GM12878 (cell line): ENCODE results near the gene DALRD3. TPM values are rescaled to one million over a fixed set of nuclear protein-coding genes. Genes with fewer than 3 reads are reported as not detected.

ENCODE experiments used
- ATAC-seq: fragments of 200-7000 bp; cut with Tn5 transposase; 3 replicates; pipeline ENCODE4 v1.9.1; 2020; ENCODE audit warnings: mild to moderate bottlenecking, moderate library complexity
- BruUV-seq: library from RNA; stranded (reverse); fragments of 400-500 nt; replicated peaks from 2 replicates; lab custom pipeline; 2021; lab: Mats Ljungman, UMichigan
- CTCF ChIA-PET: fragments of 300-600 bp; sonication (Branson Sonifier 250); formaldehyde crosslinking; extraction: SDS; loops from one replicate; lab custom pipeline; 2021; ENCODE audit warnings: inconsistent platforms; lab: Yijun Ruan, JAX
- POLR2A ChIA-PET: fragments of 350-600 bp; formaldehyde crosslinking; extraction: SDS; loops from one replicate; lab custom pipeline; 2021; ENCODE audit warnings: inconsistent platforms; lab: Charles Lee
- RAD21 ChIA-PET: fragments of 300-600 bp; sonication (Branson Sonifier 250); formaldehyde crosslinking; loops from one replicate; lab custom pipeline; 2023; ENCODE audit warnings: antibody characterized with exemption; ENCODE audit not compliant: unreplicated experiment; lab: Charles Lee
- SMC1A ChIA-PET: fragments of 300-600 bp; sonication (Branson Sonifier 250); formaldehyde crosslinking; loops from one replicate; lab custom pipeline; 2023; ENCODE audit not compliant: unreplicated experiment, uncharacterized antibody; lab: Charles Lee
- DNase-seq: peaks from one replicate; pipeline ENCODE4 v3.0.0-alpha.2; 2011; ENCODE audit warnings: low read depth, low spot score
- FAIRE-seq: peaks from 3 replicates; lab custom pipeline; 2011; peaks lifted over from hg19 to GRCh38; lab: Jason Lieb, UNC
- H2AFZ ChIP-seq: 2 replicates; pipeline ENCODE4 v1.6.0; 2011; ENCODE audit warnings: low read depth, low read length, control low read depth; ENCODE audit not compliant: control insufficient read depth
- H3K27ac ChIP-seq: 2 replicates; pipeline ENCODE4 v1.5.1; 2011; ENCODE audit warnings: control low read depth; ENCODE audit not compliant: control insufficient read depth, insufficient read depth
- H3K27me3 ChIP-seq, 2 experiments: replicated peaks in 1 of 2; 2 replicates each; pipeline versions ENCODE4 v1.6.0 to v1.6.1; 2011; ENCODE audit warnings: low read length in 1 of 2; ENCODE audit not compliant: control insufficient read depth in 2 of 2, insufficient read depth in 2 of 2
- H3K36me3 ChIP-seq, 2 experiments: 2 replicates each; pipeline ENCODE4 v1.5.1; 2011; ENCODE audit warnings: low read length in 1 of 2; ENCODE audit not compliant: control insufficient read depth in 2 of 2, insufficient read depth in 2 of 2
- H3K4me1 ChIP-seq: 2 replicates; pipeline ENCODE4 v1.6.1; 2011; ENCODE audit warnings: mild to moderate bottlenecking, low read length, moderate library complexity, mixed read lengths; ENCODE audit not compliant: control insufficient read depth, insufficient read depth
- H3K4me2 ChIP-seq: 2 replicates; pipeline ENCODE4 v1.6.0; 2011; ENCODE audit warnings: control low read depth; ENCODE audit not compliant: control insufficient read depth, insufficient read depth
- H3K4me3 ChIP-seq: fragments of 200-600 bp; sonication (generic); 2 replicates; pipeline ENCODE4 v1.5.1; 2016
- H3K79me2 ChIP-seq: 2 replicates; pipeline ENCODE4 v1.6.0; 2011; ENCODE audit warnings: low read length; ENCODE audit not compliant: control insufficient read depth, insufficient read depth
- H3K9ac ChIP-seq: 2 replicates; pipeline ENCODE4 v1.8.0; 2011; ENCODE audit warnings: low read length, control low read depth, mixed read lengths; ENCODE audit not compliant: control insufficient read depth, insufficient read depth
- H3K9me3 ChIP-seq: replicated peaks from 3 replicates; pipeline ENCODE4 v1.5.1; 2011; ENCODE audit warnings: mild to moderate bottlenecking, low read length; ENCODE audit not compliant: control insufficient read depth, insufficient read depth
- H4K20me1 ChIP-seq: 2 replicates; pipeline ENCODE4 v1.6.0; 2011; ENCODE audit not compliant: control insufficient read depth, insufficient read depth
- ATF7 ChIP-seq: fragments of 450-650 bp; IDR thresholded peaks from 2 replicates; pipeline ENCODE4 v1.6.1; 2016; ENCODE audit warnings: low read depth, mild to moderate bottlenecking
- BCL11A ChIP-seq: IDR thresholded peaks from 2 replicates; pipeline ENCODE4 v1.6.1; 2011; ENCODE audit warnings: low read depth, low read length
- IRF3 ChIP-seq: fragments of 450-650 bp; IDR thresholded peaks from 2 replicates; pipeline ENCODE4 v1.6.1; 2014; ENCODE audit warnings: mild to moderate bottlenecking
- NKRF ChIP-seq: fragments of 450-650 bp; conservative IDR thresholded peaks from 2 replicates; pipeline ENCODE4 v1.6.1; 2017; ENCODE audit warnings: mild to moderate bottlenecking, moderate library complexity
- NR2F1 ChIP-seq: fragments of 450-650 bp; conservative IDR thresholded peaks from 2 replicates; pipeline ENCODE4 v1.6.1; 2017; ENCODE audit warnings: mild to moderate bottlenecking
- PKNOX1 ChIP-seq: fragments of 450-650 bp; IDR thresholded peaks from 2 replicates; pipeline ENCODE4 v1.6.1; 2016; ENCODE audit warnings: mild to moderate bottlenecking
- PML ChIP-seq: IDR thresholded peaks from 2 replicates; pipeline ENCODE4 v1.6.1; 2012; ENCODE audit warnings: low read length, inconsistent platforms
- RELA ChIP-seq: fragments of 450-650 bp; IDR thresholded peaks from 2 replicates; pipeline ENCODE4 v1.8.0; 2014; ENCODE audit warnings: borderline replicate concordance; ENCODE audit not compliant: partially characterized antibody
- ZNF592 ChIP-seq: fragments of 450-650 bp; IDR thresholded peaks from 2 replicates; pipeline ENCODE4 v1.6.1; 2017; ENCODE audit warnings: mild to moderate bottlenecking, moderate library complexity
- WGBS: methylation state at CpG from one replicate; pipeline ENCODE4 v1.1.6; 2016; ENCODE audit warnings: low lambda C conversion rate; ENCODE audit not compliant: insufficient replicate concordance, insufficient coverage; ENCODE audit errors: missing lambda C conversion rate; 5-methylcytosine and 5-hydroxymethylcytosine counted together
- in situ Hi-C: fragments of 300-500 bp; cut with MboI; formaldehyde crosslinking; loops from 9 replicates; pipeline ENCODE4 v1.14.3; 2018; ENCODE audit warnings: mixed read lengths
- intact Hi-C: fragments of 100-400 bp; cut with micrococcal nuclease; formaldehyde crosslinking; loops from one replicate; pipeline ENCODE4 v1.14.2; 2022; ENCODE audit not compliant: unreplicated experiment
- polyA plus RNA-seq, 11 experiments: library from polyadenylated mRNA; depleted of rRNA in 4 of 11; unstranded in 6 of 11; stranded (reverse) in 5 of 11; fragments of >200 nt; fragmentation: Nextera tagmentation in 4 of 11; fragmentation: Illumina TruSeq in 1 of 11; extraction: Ambion mirVana in 4 of 11; extraction: Trizol in 1 of 11; gene quantifications; 1 replicate in 1 of 11; 2 replicates in 10 of 11; pipeline versions ENCODE4 v1.2.1 to v1.2.3, GENCODE V29; 2011 to 2016; ENCODE audit warnings: inconsistent platforms in 2 of 11, missing spikeins in 2 of 11, low read depth in 1 of 11
- total RNA-seq, 4 experiments: library from RNA; depleted of rRNA in 3 of 4; stranded (reverse); fragments of >200 nt in 3 of 4; fragmentation: Illumina TruSeq in 1 of 4; extraction: Trizol in 1 of 4; gene quantifications; 2 replicates each; pipeline versions ENCODE4 v1.2.1 to v1.2.3, GENCODE V29; 2013 to 2021

DALRD3 gene
- total and polyA plus RNA-seq, 10 of the 15 experiments (the other 5 are each of a cell fraction or from before 2014, with no cell fraction given): 10.1 to 28.2 (median 21.6) TPM

GRCh38 chr3:49012441-49013017 is 5.9 kb downstream of the DALRD3 start (continued):
- TF ChIP-seq ZNF592: no peak
- TF ChIP-seq ATF7: no peak

- ChIA-PET CTCF (interaction anchor here (1.7 to 5.5 kb wide), 3 partner anchors 10 to 20 kb away, joined by 4 to 123 read pairs (median 83); partner anchors contain the start of genes DALRD3, IMPDH2, NDUFAF3 and P4HTM), RAD21 (interaction anchor here (1.0 to 3.7 kb wide), 3 partner anchors 9 to 21 kb away, joined by 4 to 44 read pairs (median 40); partner anchors contain the start of genes DALRD3, NDUFAF3 and P4HTM), SMC1A (interaction anchor here (0.6 to 4.9 kb wide), 2 partner anchors 19 to 824 kb away, joined by 3 to 57 read pairs; partner anchors contain the start of gene P4HTM), POLR2A (interaction anchor here (0.7 to 4.0 kb wide), 5 partner anchors 8 to 155 kb away, joined by 3 to 67 read pairs (median 10); partner anchors contain the start of genes DALRD3, IMPDH2 and P4HTM)
- Histone ChIP-seq H3K9me3 (no peaks in the 10 kb centered on the region), H2AFZ (no peak overlapping the region), H3K36me3 (peaks cover 14% of the 10 kb centered on the region in 2 experiments), H4K20me1 (peaks cover 8% of the 10 kb centered on the region; the same call in 1 of the 2 replicates), H3K27me3 (no peaks in the 10 kb centered on the region), H3K27ac (no peak overlapping the region), H3K4me1 (peaks cover 16% of the 10 kb centered on the region), H3K79me2 (peaks cover 31% of the 10 kb centered on the region), H3K4me3 (no peak overlapping the region), H3K4me2 (no peak overlapping the region), H3K9ac (no peak overlapping the region)
- BruUV-seq: no TSS peak
- FAIRE-seq (no peak), ATAC-seq (no peak), DNase-seq (no peak)
- 93% methylated on average over 3 of the region's 3 CpGs for WGBS
- intact Hi-C loops: no loop called here
- in situ Hi-C loops: no loop called here
- TF ChIP-seq BCL11A (no peak), PKNOX1 (no peak), NR2F1 (no peak), RELA (no peak), PML (no peak), NKRF (no peak), IRF3 (no peak), ATF7 (no peak)
These were observed 9.0 kb downstream of the DALRD3 start for GRCh38 chr3:49009396-49009795.
